ENCODE measurements around the gene BACE1. TPM values are rescaled to one million over a fixed set of nuclear protein-coding genes. Genes with fewer than 3 reads are reported as not detected.
"Not testable (repeated sequence)": the region's sequence is repeated elsewhere in the genome, so short reads cannot be mapped to it uniquely, and the experiment has no call there.

The BACE1 gene
- total and polyA plus RNA-seq, 11 donors: 3.8 to 21.4 (median 14.6) TPM

DNA sequence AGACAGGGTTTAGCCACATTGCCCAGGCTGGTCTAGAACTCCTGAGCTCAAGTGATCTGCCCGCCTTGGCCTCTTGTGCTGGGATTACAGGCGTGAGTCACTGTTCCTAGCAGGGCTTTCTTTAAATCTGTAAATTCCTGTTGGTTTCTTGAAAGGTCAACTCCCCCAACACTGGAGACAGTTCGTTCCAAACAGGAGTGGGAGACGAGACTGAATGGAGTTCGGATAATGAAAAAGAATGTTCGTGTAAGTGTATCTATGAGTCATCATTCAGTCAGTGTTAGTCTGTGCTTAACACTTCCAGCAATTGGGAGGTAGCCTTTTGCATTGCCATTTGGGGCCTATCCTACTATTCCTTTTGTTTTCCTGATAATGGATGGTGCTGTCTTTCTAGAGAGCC lies 34.9 kb downstream of the BACE1 start:
- DNase-seq (no peak), ATAC-seq (peak in 2 of 4 donors; percentile 45)
- H3K4me3 ChIP-seq: no peak overlapping the region
- H3K9me3 ChIP-seq: no peaks in the 10 kb centered on the region
- intact Hi-C loops (cut with DNase I): no loop called here
- H3K27ac ChIP-seq: no peak overlapping the region
- H3K4me1 ChIP-seq: peaks cover 0 to 6% (median 0%) of the 10 kb centered on the region in 12 donors
- H3K36me3 ChIP-seq: peaks cover 0 to 72% (median 63%) of the 10 kb centered on the region in 9 donors
- TF ChIP-seq, protein P1, sequence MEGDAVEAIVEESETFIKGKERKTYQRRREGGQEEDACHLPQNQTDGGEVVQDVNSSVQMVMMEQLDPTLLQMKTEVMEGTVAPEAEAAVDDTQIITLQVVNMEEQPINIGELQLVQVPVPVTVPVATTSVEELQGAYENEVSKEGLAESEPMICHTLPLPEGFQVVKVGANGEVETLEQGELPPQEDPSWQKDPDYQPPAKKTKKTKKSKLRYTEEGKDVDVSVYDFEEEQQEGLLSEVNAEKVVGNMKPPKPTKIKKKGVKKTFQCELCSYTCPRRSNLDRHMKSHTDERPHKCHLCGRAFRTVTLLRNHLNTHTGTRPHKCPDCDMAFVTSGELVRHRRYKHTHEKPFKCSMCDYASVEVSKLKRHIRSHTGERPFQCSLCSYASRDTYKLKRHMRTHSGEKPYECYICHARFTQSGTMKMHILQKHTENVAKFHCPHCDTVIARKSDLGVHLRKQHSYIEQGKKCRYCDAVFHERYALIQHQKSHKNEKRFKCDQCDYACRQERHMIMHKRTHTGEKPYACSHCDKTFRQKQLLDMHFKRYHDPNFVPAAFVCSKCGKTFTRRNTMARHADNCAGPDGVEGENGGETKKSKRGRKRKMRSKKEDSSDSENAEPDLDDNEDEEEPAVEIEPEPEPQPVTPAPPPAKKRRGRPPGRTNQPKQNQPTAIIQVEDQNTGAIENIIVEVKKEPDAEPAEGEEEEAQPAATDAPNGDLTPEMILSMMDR (IDR thresholded peaks at IDR 0.05): no peak
- TF ChIP-seq POLR2A (IDR thresholded peaks at IDR 0.05): no peak
- WGBS, 4 donors: 75 to 85% (median 84%) methylated on average over 6 of the region's 6 CpGs
- H3K27me3 ChIP-seq: no peaks in the 10 kb centered on the region

DNA sequence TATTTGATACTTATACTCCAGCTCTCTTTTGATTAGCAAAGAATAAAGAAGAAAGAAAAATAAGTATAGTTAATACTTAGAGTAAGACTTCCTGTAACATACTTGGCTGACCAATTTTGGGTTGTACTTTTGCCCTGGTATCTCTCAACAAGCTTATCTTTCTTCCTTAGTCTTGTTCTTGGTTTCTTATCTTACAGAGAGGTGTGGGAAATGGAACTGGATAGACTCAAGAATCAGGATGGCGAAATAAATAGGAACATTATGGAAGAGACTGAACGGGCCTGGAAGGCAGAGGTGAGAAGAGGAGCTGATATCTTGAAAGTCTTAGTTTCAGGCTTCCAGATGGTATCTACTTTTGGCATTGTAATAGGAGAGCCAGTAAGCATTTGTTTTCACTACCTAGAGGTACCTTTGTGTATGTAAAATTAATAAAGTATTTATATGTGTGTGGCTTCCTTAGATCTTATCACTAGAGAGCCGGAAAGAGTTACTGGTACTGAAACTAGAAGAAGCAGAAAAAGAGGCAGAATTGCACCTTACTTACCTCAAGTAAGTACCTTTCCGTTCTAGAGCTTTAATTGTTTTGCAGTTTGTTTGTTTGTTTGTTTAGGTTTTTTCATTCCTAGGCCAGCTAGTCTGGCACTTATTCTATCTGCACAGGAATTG lies 36.2 kb downstream of the BACE1 start:
- H3K27ac ChIP-seq: peak overlapping the region in 1 of 12 donors; percentile 47
- H3K36me3 ChIP-seq: peaks cover 0 to 70% (median 56%) of the 10 kb centered on the region in 9 donors
- H3K4me1 ChIP-seq: peaks cover 0 to 6% (median 0%) of the 10 kb centered on the region in 12 donors
- peak overlapping the region in 1 of 12 donors; percentile 30 for H3K4me3 ChIP-seq
- intact Hi-C loops (cut with DNase I): no loop called here
- WGBS, 4 donors: 71 to 79% (median 75%) methylated on average over 4 of the region's 4 CpGs
- no peak for TF ChIP-seq POLR2A (IDR thresholded peaks at IDR 0.05)
- TF ChIP-seq, protein P1 (IDR thresholded peaks at IDR 0.05): no peak
- no peaks in the 10 kb centered on the region for H3K27me3 ChIP-seq
- DNase-seq (no peak), ATAC-seq (no peak)
- no peaks in the 10 kb centered on the region for H3K9me3 ChIP-seq

DNA sequence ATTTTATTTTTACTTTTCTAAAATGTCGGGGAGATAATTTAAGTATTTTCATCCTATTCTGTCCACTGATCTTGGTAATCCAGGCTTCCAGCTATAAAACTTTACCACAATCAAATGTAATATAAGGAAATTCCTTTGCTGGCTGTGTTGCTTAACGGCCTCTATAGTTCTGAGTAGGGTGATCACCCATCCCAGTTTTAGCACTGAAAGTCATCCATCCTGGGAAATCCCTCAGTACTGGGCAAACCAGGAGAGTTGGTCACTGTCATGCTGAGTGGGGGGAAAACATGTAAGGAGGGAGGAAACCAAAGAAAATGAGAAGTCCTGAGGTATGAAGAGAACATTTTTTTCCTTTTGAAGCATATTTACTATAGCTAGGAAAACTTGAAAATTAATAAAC lies 37.7 kb downstream of the BACE1 start:
- DNase-seq (no peak), ATAC-seq (no peak)
- no peak for TF ChIP-seq POLR2A (IDR thresholded peaks at IDR 0.05)
- TF ChIP-seq, protein P1 (IDR thresholded peaks at IDR 0.05): no peak
- Histone ChIP-seq H3K4me3 (no peak overlapping the region), H3K9me3 (peaks cover 0 to under 1% (median 0%) of the 10 kb centered on the region in 12 donors), H3K4me1 (peaks cover 0 to 6% (median 0%) of the 10 kb centered on the region in 12 donors), H3K36me3 (peaks cover 0 to 61% (median 41%) of the 10 kb centered on the region in 9 donors), H3K27ac (no peak overlapping the region), H3K27me3 (no peaks in the 10 kb centered on the region)
- intact Hi-C loops (cut with DNase I): no loop called here
- WGBS, 4 donors: 82 to 92% (median 87%) methylated on average over 2 of the region's 2 CpGs

DNA sequence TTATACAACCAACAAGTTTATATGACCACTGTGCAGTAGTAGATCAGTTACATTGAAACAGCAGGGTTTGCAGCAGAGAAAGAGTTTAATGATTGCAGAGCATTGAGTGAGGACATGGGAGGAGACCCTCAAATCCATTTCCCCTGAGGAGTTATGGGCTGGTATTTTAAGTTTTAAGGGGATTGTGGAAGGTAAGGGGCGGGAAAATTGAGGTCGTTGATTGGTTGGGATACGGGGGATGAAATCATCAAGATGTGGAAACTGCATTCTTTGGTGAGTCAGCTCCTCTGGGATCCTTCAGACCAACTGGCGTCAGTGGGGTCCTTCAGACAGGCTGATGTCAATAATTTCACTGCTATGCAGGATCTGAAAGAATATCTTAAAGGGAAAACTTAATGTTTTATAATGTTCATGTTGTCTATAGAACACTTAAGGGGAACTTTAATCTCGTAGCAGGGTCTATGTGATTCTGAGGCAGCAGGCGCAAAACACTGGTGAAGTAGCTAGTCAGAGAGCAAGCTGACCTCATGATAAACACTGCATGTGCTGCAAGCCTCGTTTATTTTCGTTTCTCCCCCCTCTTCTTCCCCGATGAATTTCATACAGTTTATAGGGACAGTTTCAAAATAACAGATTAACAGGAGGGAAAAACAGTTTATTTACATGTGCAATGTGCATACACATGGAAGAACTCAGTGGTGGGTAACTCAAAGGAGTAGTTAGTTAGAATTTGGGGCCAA lies 42.3 kb downstream of the BACE1 start:
- TF ChIP-seq POLR2A (IDR thresholded peaks at IDR 0.05): no peak
- H3K4me1 ChIP-seq: no peaks in the 10 kb centered on the region
- ATAC-seq: peak in 1 of 4 donors; percentile 43
- 81 to 85% (median 82%) methylated on average over 9 of the region's 9 CpGs for WGBS, 4 donors
- peaks cover 0 to 3% (median 0%) of the 10 kb centered on the region in 12 donors for H3K9me3 ChIP-seq
- intact Hi-C loops (cut with DNase I): no loop called here
- H3K36me3 ChIP-seq: peaks cover 0 to 27% (median 5%) of the 10 kb centered on the region in 9 donors
- no peak overlapping the region for H3K27ac ChIP-seq
- H3K4me3 ChIP-seq: no peak overlapping the region
- no peak for DNase-seq
- no peaks in the 10 kb centered on the region for H3K27me3 ChIP-seq

DNA sequence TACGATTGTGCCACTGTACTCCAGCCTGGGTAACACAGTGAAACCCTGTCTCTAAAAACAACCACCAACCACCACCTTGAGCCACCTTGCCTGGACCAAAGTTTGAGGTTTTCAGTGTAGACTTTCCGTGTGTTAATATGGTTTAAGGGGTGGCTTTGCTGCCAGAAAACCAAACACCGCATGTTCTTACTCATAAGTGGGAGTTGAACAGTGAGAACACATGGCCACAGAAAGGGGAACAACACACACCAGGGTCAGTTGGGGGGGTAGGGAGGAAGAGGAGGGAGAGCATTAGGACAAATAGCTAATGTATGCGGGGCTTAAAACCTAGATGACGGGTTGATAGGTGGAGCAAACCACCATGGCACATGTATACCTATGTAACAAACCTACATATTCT lies 43.9 kb downstream of the BACE1 start:
- H3K4me1 ChIP-seq; H3K27ac ChIP-seq; ATAC-seq; DNase-seq; H3K27me3 ChIP-seq; intact Hi-C loops (cut with DNase I); H3K9me3 ChIP-seq; H3K4me3 ChIP-seq: not testable (repeated sequence)
- WGBS, 4 donors: 96 to 99% (median 99%) methylated on average over 5 of the region's 5 CpGs
- peaks cover 0 to 30% (median 5%) of the 10 kb centered on the region in 9 donors for H3K36me3 ChIP-seq
